GM19438 (cell line): ENCODE data around the gene SHOC1.
"Not testable (repeated sequence)": the region's sequence is repeated elsewhere in the genome, so short reads cannot be mapped to it uniquely, and the experiment has no call there.

Experiments used
- ATAC-seq: cut with Tn5 transposase; IDR thresholded peaks from one replicate; pipeline ENCODE4 v1.9.1; 2021; ENCODE audit warnings: low read depth; ENCODE audit not compliant: unreplicated experiment

SHOC1 gene

GRCh38 chr9:111794835-111795556, at the start of gene SHOC1:
TSS of gene SHOC1 (minus strand) at chr9:111794937. CDS start at chr9:111791418, 3,519 bp downstream.
- no peak for ATAC-seq

GRCh38 chr9:111843971-111844370, 49.2 kb upstream of the SHOC1 start:
- no peak for ATAC-seq

DNA sequence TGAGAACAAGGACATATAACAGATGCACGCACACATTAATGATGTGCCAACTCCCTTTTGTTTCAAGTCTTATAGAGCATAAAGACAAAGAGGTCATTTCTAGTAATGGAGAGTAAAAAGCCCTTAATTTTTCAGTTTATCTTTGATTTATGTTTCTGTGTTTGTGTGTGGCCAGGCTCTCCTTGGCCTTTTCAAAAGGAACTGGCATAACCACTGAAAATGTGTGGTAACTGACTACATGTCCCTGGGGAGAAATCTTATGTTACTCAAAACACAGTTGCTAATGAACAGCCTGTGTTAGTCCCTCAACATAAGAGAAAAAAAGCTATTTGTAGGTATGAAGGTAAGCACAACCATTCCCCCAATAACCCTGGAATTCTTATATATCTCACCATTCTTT, 47.6 kb upstream of the SHOC1 start:
- no peak for ATAC-seq

- ATAC-seq = no peak
These were observed 45.7 kb upstream of the SHOC1 start for GRCh38 chr9:111840442-111840841.

GRCh38 chr9:111839987-111840386, 45.2 kb upstream of the SHOC1 start:
- no peak for ATAC-seq

DNA sequence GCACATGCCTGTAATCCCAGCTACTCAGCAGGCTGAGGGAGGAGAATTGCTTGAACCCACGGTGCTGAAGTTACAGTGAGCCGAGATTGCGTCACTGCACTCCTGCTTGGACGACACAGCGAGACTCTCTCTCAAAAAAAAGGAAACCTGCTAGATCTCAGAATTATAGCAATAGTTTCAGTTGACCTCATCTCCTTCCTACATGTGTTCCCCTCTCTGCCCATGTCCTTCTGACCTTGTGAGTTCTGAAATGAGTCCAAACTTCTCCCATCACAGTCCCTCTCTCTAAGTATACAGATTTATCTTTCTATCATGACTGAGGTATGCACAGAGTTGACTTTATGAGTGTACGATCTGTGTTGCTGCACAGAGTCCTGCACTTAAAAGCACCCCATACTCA, 44.6 kb upstream of the SHOC1 start:
- no peak for ATAC-seq

DNA sequence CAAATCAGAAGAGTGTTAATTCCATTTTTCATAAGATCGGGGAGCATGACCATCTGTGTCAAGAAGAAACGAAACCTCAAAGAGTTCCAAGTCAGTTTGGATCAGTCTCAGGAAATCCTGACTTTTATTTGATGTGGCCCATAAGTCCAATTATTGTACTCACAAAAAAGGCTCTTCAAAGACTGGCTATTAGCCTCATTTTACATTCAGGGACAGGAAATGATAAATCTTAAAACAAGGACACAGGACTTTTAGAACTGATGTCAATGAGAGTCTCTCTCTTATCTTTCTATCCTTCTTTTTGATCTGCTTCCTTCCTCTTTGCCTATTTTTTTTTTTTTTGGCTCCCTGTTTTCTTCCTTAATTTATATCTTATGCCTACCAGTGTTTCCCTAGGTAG, 43.7 kb upstream of the SHOC1 start:
- no peak for ATAC-seq

DNA sequence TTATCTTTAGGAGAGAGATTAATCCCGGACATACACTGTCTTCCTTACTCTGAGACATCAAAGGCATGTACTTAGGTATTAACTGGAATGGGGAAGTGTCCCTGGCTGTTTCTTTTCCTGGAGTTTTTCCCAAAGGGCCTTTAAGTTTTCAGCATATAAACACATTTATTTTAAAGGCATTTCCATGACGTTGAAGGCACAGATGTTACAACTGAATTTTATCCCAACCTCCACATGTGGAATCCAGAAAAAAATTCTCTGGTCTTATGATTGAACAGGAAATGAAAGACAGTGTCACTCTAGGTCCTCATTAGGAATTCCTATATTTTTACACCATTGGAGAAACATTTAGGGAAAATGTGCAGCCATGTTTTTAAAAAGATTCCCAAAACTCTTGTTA, 41.6 kb upstream of the SHOC1 start:
- ATAC-seq = no peak

DNA sequence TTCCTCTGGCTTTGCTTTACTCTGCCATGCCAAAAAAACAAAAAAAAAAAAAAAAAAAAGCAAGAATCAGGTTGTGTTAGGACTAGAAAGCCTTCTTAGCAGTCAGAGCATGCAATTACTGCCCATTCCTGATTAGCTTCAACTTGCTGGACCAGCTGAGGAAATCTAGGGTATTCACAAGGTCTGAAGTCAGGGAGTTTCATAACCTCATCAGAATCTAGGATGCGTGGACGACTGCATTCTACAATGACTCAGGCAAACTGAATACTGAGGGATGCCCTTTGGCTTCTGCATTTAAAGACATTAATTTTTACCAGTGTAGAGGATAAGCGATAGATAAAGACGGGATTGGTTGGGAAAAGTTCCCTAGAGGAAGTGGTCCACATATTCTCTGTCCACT, 39.2 kb upstream of the SHOC1 start:
- ATAC-seq = no peak

GRCh38 chr9:111832449-111832848, 37.7 kb upstream of the SHOC1 start:
- ATAC-seq = no peak

- ATAC-seq = no peak
These were observed 36.8 kb upstream of the SHOC1 start for GRCh38 chr9:111831371-111832108.

DNA sequence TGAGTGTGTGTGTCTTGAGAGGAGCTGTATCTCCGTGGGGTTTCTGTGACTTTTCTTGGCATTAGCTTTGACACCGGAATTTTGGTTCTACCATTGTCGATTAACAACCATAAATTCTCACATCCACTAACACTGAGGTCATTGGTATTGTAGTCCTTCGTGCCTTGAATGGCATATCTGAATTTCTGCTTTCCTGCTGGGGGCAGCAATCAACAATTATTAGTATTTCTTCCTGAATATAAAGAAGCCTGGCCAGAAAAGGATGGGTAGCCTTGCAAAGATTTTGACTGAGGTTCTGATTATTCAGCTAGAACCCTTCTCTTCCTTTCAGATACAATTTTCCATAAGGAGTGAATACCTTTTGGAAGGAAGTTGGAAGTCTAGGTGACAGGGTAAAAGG, 33.5 kb upstream of the SHOC1 start:
- ATAC-seq = no peak

DNA sequence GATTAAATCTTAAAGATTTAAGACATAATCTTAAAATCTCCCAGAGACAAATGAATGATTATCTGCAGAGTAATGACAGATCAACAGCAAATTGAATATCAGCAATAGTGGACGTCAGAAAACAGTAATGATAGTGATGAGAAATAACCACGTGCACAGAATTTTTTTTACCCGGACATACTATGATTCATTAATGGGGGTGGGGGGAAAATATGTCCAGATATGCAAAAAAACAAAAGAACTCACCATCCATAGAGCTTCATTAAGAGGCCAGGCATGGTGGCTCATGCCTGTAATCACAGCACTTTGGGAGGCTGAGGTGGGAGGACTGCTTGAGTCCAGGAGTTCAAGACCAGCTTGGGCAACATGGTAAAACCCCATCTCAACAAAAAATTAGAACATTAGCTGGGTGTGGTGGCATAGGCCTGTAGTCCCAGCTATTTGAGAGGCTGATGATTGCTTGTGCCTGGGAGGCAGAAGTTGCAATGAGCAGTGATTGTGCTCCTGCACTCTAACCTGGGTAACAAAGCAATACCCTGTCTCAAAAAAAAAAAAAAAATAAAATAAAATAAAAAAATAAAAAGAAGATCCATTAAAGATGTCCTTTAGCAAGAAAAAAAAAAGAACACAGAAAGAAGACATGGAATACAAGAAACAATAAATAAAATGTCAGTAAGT, 30.9 kb upstream of the SHOC1 start:
- no peak for ATAC-seq

GRCh38 chr9:111821006-111821528, 26.3 kb upstream of the SHOC1 start:
- ATAC-seq = no peak

- no peak for ATAC-seq
These were observed 24.6 kb upstream of the SHOC1 start for GRCh38 chr9:111819360-111819759.

DNA sequence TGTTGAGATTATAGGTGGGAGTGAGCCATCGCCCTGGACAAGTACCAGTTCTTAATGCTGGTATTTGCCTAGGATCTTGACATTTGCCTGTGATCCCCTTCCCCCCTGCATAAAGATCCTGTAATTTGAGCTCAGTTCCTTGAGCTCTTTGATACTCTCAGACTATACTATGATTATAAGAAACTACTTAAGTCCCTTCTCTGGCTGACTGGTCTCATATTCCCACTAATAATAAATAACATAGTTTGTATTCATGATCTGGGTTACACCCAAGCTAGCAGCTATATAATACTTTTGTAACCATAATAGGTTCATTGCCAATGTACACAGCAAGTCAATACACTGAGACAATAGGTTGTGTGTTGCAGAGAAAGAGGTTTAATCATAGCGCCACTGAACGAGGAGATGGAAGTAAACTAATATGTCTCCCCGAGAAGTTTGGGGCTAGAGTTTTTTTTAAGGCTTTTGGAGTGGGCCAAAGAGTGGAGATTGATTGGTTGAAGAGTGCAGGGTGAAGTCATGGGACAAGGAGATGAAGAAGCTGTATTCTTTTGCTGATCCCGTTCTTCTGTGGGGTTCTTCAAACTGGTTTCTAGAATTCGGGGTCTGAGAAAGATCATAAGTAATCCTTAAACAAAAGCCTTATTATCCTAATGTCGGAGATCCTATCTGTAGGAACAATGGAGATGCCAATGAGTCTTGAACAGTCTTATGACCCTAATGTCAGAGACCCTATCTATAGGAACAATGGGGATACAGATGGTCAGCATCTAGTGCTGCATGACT, 20.7 kb upstream of the SHOC1 start:
- ATAC-seq = no peak

DNA sequence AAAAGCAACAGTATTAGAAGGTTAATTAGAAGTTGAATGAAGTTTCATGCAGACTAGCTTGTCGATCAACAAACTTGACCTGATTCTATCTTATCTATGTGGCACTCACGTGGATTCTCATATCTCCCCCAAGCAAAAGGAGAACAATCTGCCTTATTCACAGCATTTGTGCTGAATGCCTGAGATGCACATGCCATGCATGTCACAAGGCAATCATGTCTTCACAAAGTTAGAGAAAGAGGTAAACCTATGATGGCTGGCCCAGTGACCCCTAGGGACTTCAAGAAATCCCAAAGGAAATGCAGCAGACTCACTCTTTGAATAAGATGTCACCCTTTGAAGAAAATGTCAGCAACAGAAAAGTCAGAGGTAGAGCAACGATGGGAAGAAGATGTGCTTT, 17.6 kb upstream of the SHOC1 start:
- no peak for ATAC-seq

- ATAC-seq = no peak
These were observed 16.2 kb upstream of the SHOC1 start for GRCh38 chr9:111810908-111811307.

DNA sequence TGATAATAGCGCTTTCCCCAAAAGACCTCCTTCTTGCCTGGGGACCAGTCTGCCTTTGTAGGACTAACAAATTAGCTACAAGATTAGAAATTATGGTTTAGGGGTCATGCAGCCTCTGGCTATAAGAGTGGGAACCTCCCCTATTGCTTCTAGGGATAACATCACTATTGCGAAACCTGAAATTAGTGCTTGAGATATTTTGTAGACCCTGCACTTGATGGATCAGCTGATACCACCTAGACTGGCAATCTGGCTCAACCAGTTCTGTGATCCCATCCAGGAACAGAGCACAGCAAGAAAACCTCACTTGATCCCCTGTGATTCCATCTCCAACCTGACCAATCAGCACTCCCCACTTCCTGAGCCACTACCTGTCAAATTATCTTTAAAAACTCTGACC, 15.7 kb upstream of the SHOC1 start:
- not testable (repeated sequence) for ATAC-seq

GRCh38 chr9:111807197-111807596, 12.5 kb upstream of the SHOC1 start:
- no peak for ATAC-seq

- no peak for ATAC-seq
These were observed 11.5 kb upstream of the SHOC1 start for GRCh38 chr9:111806259-111806658.
